PFSK-1 (cell line): ENCODE data around the gene COPS3.

Experiments used
- FOXP2 ChIP-seq: optimal IDR thresholded peaks from 2 replicates; pipeline ENCODE3; 2011; ENCODE audit warnings: borderline replicate concordance, control low read depth, inconsistent platforms; ENCODE audit not compliant: insufficient read depth; ENCODE audit errors: extremely low read length, extremely low read depth
- POLR2AphosphoS5 ChIP-seq: IDR thresholded peaks from 2 replicates; pipeline ENCODE4 v1.6.1; 2012; ENCODE audit warnings: low read depth, mild to moderate bottlenecking, control low read depth, low read length, moderate library complexity
- REST ChIP-seq, 2 experiments: IDR thresholded peaks; 2 replicates each; pipeline versions ENCODE4 v1.6.1 to v1.8.0; 2011 to 2012; ENCODE audit warnings: low read depth in 2 of 2, low read length in 2 of 2, control low read depth in 1 of 2, inconsistent platforms in 1 of 2, mild to moderate bottlenecking in 1 of 2, moderate library complexity in 1 of 2; ENCODE audit not compliant: insufficient read depth in 1 of 2
- SIN3A ChIP-seq: IDR thresholded peaks from 2 replicates; pipeline ENCODE4 v1.6.1; 2012; ENCODE audit warnings: mild to moderate bottlenecking, low read length, moderate library complexity, borderline replicate concordance; ENCODE audit not compliant: insufficient read depth
- TAF1 ChIP-seq: IDR thresholded peaks from 2 replicates; pipeline ENCODE4 v1.6.1; 2012; ENCODE audit warnings: low read length, control low read depth, borderline replicate concordance; ENCODE audit not compliant: insufficient read depth

The COPS3 gene

GRCh38 chr17:17309356-17309755 lies 28.3 kb upstream of the COPS3 start:
- TF ChIP-seq REST (IDR thresholded peaks at IDR 0.05; ENCODE audit: insufficient read depth in 1 of 2, low read depth in 2 of 2, low read length in 2 of 2): no peak
- no peak for TF ChIP-seq POLR2AphosphoS5
- TF ChIP-seq SIN3A: no peak
- TF ChIP-seq FOXP2: no peak
- TF ChIP-seq TAF1: no peak

- TF ChIP-seq FOXP2: peak; percentile 37
- no peak for TF ChIP-seq POLR2AphosphoS5
- TF ChIP-seq TAF1: no peak
Measured at GRCh38 chr17:17305281-17305801, 24.3 kb upstream of the COPS3 start.

GRCh38 chr17:17304521-17304985 lies 23.5 kb upstream of the COPS3 start:
- no peak for TF ChIP-seq TAF1
- no peak for TF ChIP-seq REST (IDR thresholded peaks at IDR 0.05; ENCODE audit: insufficient read depth in 1 of 2, low read depth in 2 of 2, low read length in 2 of 2)
- TF ChIP-seq SIN3A: no peak
- TF ChIP-seq POLR2AphosphoS5: no peak
- TF ChIP-seq FOXP2: no peak

GRCh38 chr17:17303847-17304490 lies 22.9 kb upstream of the COPS3 start:
- TF ChIP-seq FOXP2: no peak
- TF ChIP-seq REST (IDR thresholded peaks at IDR 0.05; ENCODE audit: insufficient read depth in 1 of 2, low read depth in 2 of 2, low read length in 2 of 2): no peak
- no peak for TF ChIP-seq SIN3A
- no peak for TF ChIP-seq TAF1
- TF ChIP-seq POLR2AphosphoS5: no peak

GRCh38 chr17:17303010-17303846 lies 22.2 kb upstream of the COPS3 start, which contains the start of gene NT5M:
NT5M (plus strand) TSS chr17:17303373; CDS start chr17:17303551, 178 bp downstream.
- TF ChIP-seq REST (IDR thresholded peaks at IDR 0.05; ENCODE audit: insufficient read depth in 1 of 2, low read depth in 2 of 2, low read length in 2 of 2) (no peak), TAF1 (no peak), POLR2AphosphoS5 (peak; percentile 65; the same call in 1 of the 2 replicates), FOXP2 (peak; percentile 12), SIN3A (no peak)
